Measurements from ENCODE around the gene KAZN. TPM values are rescaled to one million over a fixed set of nuclear protein-coding genes. Genes with fewer than 3 reads are reported as not detected.

KAZN gene
- total RNA-seq, 1 donor from 2014 or later, result 2.8 TPM

DNA sequence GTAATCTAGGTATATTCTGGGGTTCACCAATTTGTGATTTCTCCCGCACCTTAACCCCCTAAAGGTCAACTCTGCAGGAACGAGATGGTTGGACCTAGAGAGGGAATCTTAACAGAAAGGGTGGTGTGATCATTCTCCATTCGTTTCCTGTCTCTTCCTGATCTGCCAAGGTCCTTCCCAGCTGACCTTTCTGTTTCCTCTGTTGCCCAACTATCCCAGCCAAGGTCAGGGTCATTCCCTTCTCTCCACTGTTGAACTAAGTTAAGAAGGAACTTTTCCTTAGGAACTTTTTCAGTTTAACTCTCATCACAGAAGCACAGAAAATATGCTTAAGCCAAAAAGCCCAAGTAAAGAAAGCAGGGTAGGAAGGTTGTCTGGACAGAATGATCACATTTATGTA, 49.3 kb downstream of the KAZN start:
- TF ChIP-seq, protein P1, sequence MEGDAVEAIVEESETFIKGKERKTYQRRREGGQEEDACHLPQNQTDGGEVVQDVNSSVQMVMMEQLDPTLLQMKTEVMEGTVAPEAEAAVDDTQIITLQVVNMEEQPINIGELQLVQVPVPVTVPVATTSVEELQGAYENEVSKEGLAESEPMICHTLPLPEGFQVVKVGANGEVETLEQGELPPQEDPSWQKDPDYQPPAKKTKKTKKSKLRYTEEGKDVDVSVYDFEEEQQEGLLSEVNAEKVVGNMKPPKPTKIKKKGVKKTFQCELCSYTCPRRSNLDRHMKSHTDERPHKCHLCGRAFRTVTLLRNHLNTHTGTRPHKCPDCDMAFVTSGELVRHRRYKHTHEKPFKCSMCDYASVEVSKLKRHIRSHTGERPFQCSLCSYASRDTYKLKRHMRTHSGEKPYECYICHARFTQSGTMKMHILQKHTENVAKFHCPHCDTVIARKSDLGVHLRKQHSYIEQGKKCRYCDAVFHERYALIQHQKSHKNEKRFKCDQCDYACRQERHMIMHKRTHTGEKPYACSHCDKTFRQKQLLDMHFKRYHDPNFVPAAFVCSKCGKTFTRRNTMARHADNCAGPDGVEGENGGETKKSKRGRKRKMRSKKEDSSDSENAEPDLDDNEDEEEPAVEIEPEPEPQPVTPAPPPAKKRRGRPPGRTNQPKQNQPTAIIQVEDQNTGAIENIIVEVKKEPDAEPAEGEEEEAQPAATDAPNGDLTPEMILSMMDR (IDR thresholded peaks at IDR 0.05; ENCODE audit: insufficient read depth, low read length, poor library complexity, severe bottlenecking), result no peak
- Histone ChIP-seq H3K36me3 (ENCODE audit: control insufficient read depth, insufficient read depth, low read length) (no peaks in the 10 kb centered on the region), H3K4me3 (ENCODE audit: low read depth, low read length) (no peak overlapping the region), H3K27me3 (ENCODE audit: control insufficient read depth, insufficient read depth, low read length) (no peaks in the 10 kb centered on the region)
- no peak for DNase-seq (ENCODE audit: low read depth)

DNA sequence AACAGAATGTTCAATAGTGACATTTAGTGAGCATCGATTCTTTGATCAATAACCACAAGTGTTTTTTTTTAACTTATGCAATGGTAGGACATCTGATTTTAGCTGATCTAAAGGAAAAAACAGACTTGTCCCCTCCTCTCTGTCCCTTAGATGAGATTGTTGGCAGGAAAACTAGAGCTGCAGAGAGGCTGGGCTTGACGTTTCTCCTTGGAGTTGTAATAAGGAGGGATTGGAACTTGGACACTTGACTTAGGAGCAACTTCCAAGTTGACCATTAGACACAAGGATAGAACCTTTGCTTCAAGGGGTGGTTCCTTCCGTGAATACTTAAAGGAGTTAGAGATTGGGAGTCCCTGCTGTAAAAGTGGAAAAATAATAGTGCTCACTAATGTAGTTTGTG, 49.9 kb downstream of the KAZN start:
- Histone ChIP-seq H3K4me3 (ENCODE audit: low read depth, low read length) (no peak overlapping the region), H3K36me3 (ENCODE audit: control insufficient read depth, insufficient read depth, low read length) (no peaks in the 10 kb centered on the region), H3K27me3 (ENCODE audit: control insufficient read depth, insufficient read depth, low read length) (no peaks in the 10 kb centered on the region)
- DNase-seq (ENCODE audit: low read depth), result no peak
- TF ChIP-seq, protein P1 (IDR thresholded peaks at IDR 0.05; ENCODE audit: insufficient read depth, low read length, poor library complexity, severe bottlenecking), result no peak

DNA sequence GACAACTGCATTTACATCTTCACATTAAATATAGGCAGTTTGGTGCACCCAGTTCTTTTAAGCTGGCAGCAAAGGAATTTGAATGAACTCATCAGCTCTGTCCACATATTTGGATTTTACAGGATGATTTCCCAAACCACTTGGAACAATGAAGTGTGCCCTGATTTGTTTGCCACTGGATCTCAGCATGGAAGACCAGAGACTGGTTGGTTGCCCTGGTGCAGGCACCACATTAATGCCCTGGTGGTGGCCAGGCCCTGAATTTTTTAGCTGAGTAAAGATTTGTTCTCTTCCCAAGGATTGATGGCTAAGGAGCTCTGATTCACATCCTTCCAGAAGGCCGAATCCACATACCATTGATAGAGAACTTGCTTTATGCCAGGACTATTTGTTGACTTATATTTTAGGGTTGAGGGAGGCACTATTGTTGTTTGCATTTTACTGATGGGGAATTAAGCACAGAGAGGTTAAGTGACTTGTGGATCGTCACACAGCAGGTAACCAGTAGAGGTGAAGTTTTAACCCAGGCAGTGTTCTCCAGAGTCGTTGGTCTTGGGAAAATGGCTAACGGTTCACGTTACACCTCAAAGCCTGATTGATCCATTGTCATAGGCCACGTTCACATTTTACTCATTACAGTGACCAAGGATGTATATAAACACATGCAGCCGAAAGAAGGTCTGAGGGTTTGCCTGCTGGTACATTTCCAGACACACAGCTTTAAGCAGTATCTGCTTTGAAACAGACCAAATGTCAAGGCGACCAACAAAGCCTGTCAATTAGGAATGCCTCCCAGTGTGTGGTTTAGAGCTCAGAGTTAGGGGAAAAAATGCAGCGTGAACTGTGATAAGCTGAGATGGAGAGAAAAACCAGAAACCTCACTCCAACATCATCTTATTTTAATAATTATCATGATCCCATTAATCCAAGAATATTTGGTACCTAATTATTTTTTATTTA, 50.7 kb downstream of the KAZN start:
- TF ChIP-seq, protein P1 (IDR thresholded peaks at IDR 0.05; ENCODE audit: insufficient read depth, low read length, poor library complexity, severe bottlenecking), result no peak
- H3K36me3 ChIP-seq (ENCODE audit: control insufficient read depth, insufficient read depth, low read length), result no peaks in the 10 kb centered on the region
- DNase-seq (ENCODE audit: low read depth), result no peak
- H3K27me3 ChIP-seq (ENCODE audit: control insufficient read depth, insufficient read depth, low read length), result no peaks in the 10 kb centered on the region
- H3K4me3 ChIP-seq (ENCODE audit: low read depth, low read length), result no peak overlapping the region

DNA sequence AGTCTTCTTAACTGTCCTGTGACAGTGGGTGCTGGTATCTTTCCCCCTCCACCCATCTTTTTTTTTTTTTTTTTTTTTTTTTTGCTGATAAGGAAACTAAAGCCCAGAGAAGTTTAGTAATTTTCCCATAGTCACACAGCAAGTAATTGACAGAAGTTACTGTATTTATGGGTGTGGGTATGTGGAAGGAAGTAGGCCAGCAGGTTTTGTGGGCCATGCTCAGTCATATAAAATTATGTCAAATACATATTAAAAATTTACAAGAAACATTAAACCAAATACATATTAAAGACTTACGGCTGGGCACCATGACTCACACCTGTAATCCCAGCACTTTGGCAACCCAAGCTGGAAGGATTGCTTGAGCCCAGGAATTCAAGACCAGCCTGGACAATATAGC, 51.5 kb downstream of the KAZN start:
- Histone ChIP-seq H3K27me3 (ENCODE audit: control insufficient read depth, insufficient read depth, low read length) (no peaks in the 10 kb centered on the region), H3K36me3 (ENCODE audit: control insufficient read depth, insufficient read depth, low read length) (no peaks in the 10 kb centered on the region), H3K4me3 (ENCODE audit: low read depth, low read length) (no peak overlapping the region)
- TF ChIP-seq, protein P1 (IDR thresholded peaks at IDR 0.05; ENCODE audit: insufficient read depth, low read length, poor library complexity, severe bottlenecking), result no peak
- DNase-seq (ENCODE audit: low read depth), result no peak

DNA sequence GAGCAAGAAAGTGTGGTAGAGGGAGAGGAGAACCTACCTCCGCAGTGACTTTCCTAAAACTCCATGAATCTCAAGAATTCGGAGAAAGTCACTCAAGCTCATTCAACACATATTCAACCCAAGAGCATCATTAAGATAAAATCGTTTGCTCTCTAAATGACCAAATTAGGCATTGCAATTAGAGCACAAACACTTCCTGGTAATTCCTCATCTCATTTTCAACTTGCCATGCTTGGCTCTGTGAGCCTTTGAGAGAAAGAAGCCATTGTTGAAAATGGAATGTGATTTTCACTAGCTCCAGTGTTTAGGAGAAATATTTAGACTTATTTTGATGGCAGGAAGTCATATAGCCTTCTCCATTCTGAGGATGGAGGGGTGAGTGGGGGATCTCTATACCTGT, 52.5 kb downstream of the KAZN start:
- no peak overlapping the region for H3K4me3 ChIP-seq (ENCODE audit: low read depth, low read length)
- DNase-seq (ENCODE audit: low read depth), result no peak
- TF ChIP-seq, protein P1 (IDR thresholded peaks at IDR 0.05; ENCODE audit: insufficient read depth, low read length, poor library complexity, severe bottlenecking), result no peak

More for the DNA sequence above, 52.5 kb downstream of the KAZN start:
- no peaks in the 10 kb centered on the region for H3K27me3 ChIP-seq (ENCODE audit: control insufficient read depth, insufficient read depth, low read length)
- H3K36me3 ChIP-seq (ENCODE audit: control insufficient read depth, insufficient read depth, low read length), result no peaks in the 10 kb centered on the region

All from kidney epithelial cell (primary cell).